ENCODE data around the gene VTI1A. TPM values are rescaled to one million over a fixed set of nuclear protein-coding genes. Genes with fewer than 3 reads are reported as not detected.

Gene VTI1A
- total and polyA plus RNA-seq, 2 of the 8 experiments (the other 6 are each of a cell fraction or from before 2014, with no cell fraction given) = 6.0 to 20.0 TPM

GRCh38 chr10:112826018-112826697 is 379.1 kb downstream of the VTI1A start:
- Histone ChIP-seq H3K23me2 (ENCODE audit: low read depth, low read length) (no peaks in the 10 kb centered on the region), H2BK15ac (ENCODE audit: low read length) (0 out of 2 replicates have a peak overlapping the region, but pooled peaks have one; percentile 54), H3K4me3 (ENCODE audit: extremely low read depth in 1 of 4, insufficient read depth in 2 of 4, low read depth in 3 of 4, low read length in 4 of 4) (no peak overlapping the region), H3K23ac (ENCODE audit: insufficient read length) (no peak overlapping the region), H3K27ac (ENCODE audit: low read depth, low read length) (no peak overlapping the region), H3K9ac (replicated peaks in 1 of 4; ENCODE audit: extremely low read depth in 1 of 4, low read depth in 3 of 4, low read length in 3 of 4) (no peak overlapping the region), H3K14ac (ENCODE audit: insufficient read length) (no peak overlapping the region), H3K4ac (replicated peaks; ENCODE audit: insufficient read length, low read depth, low read length) (no peak overlapping the region), H2AFZ (ENCODE audit: low read length) (no peak overlapping the region), H2BK12ac (ENCODE audit: low read depth, low read length) (no peak overlapping the region), H3K4me1 (replicated peaks in 1 of 4; ENCODE audit: control insufficient read depth in 3 of 4, insufficient read depth in 4 of 4, low read length in 3 of 4) (peaks cover 2 to 11% (median 4%) of the 10 kb centered on the region in 4 experiments), H3K79me1 (ENCODE audit: low read depth, low read length) (no peaks in the 10 kb centered on the region), H3K36me3 (ENCODE audit: control insufficient read depth in 2 of 4, insufficient read depth in 4 of 4, low read length in 3 of 4) (no peaks in the 10 kb centered on the region), H2BK120ac (replicated peaks; ENCODE audit: low read depth, low read length) (no peak overlapping the region), H3K9me3 (ENCODE audit: insufficient read depth in 2 of 2, low read depth in 1 of 2, low read length in 1 of 2) (no peaks in the 10 kb centered on the region), H2BK5ac (ENCODE audit: low read depth, low read length) (no peak overlapping the region), H2BK20ac (ENCODE audit: low read length) (no peak overlapping the region), H3K27me3 (replicated peaks in 1 of 4; ENCODE audit: control insufficient read depth in 3 of 4, extremely low read depth in 1 of 4, insufficient read depth in 3 of 4, low read length in 3 of 4) (no peaks in the 10 kb centered on the region; a peak in 1 of 7 replicates), H4K8ac (ENCODE audit: extremely low read depth, insufficient read depth, low read length) (no peak overlapping the region), H2AK5ac (ENCODE audit: low read depth, low read length) (no peak overlapping the region), H3K4me2 (ENCODE audit: insufficient read depth in 1 of 2, low read depth in 2 of 2, low read length in 2 of 2) (no peak overlapping the region), H3K18ac (ENCODE audit: extremely low read depth, low read length) (no peak overlapping the region; the same call in 1 of the 2 replicates), H3K79me2 (ENCODE audit: control insufficient read depth in 1 of 2, insufficient read depth in 2 of 2, low read length in 2 of 2) (no peaks in the 10 kb centered on the region), H3K56ac (replicated peaks; ENCODE audit: insufficient read length, low read depth, low read length) (no peak overlapping the region), H4K5ac (ENCODE audit: insufficient read length, low read depth, low read length) (no peak overlapping the region), H4K91ac (replicated peaks; ENCODE audit: insufficient read length, low read length) (no peak overlapping the region), H4K20me1 (replicated peaks in 1 of 2; ENCODE audit: control insufficient read depth in 1 of 2, insufficient read depth in 2 of 2, low read length in 2 of 2) (no peaks in the 10 kb centered on the region)
- FAIRE-seq (no peak), DNase-seq (ENCODE audit: low read depth in 1 of 2, low spot score in 2 of 2) (no peak)
- 80% methylated on average over 7 of the region's 7 CpGs; no CpG with 5 or more reads in 1 of the 2 experiments for WGBS, 2 experiments (ENCODE audit: extremely low coverage in 1 of 2, insufficient coverage in 1 of 2, insufficient read length in 1 of 2, insufficient replicate concordance in 2 of 2, low coverage in 1 of 2, low lambda C conversion rate in 2 of 2, missing lambda C conversion rate in 1 of 2)
- POLR2A ChIA-PET (ENCODE audit: partially characterized antibody) = interaction anchor here (1.7 to 2.4 kb wide), 2 partner anchors 9 to 14 kb away, joined by 4 to 10 read pairs; no protein-coding TSS in a partner anchor
- CTCF ChIA-PET (ENCODE audit: partially characterized antibody) = no interaction called here
- TF ChIP-seq RNF2 (IDR thresholded peaks at IDR 0.05; ENCODE audit: borderline replicate concordance, low read depth, low read length, missing control alignments, poor library complexity, severe bottlenecking) = no peak
- TF ChIP-seq SAP30 (IDR thresholded peaks at IDR 0.05; ENCODE audit: insufficient read depth, insufficient replicate concordance, low read length) = no peak
